Stimulated activated CD4-positive, alpha-beta T cell treated with anti-CD3 and anti-CD28 coated beads, TNF-alpha, amount 100 ng/mL, for 4 hours (primary cell): Measurements from ENCODE around the gene GOLGA6L6.
"Not testable (repeated sequence)": the region's sequence is repeated elsewhere in the genome, so short reads cannot be mapped to it uniquely, and the experiment has no call there.

Experiments used
- DNase-seq, 3 experiments: peaks; one replicate each; pipeline ENCODE4 v3.0.0-alpha.2; 2020; ENCODE audit warnings: low read depth in 3 of 3

The GOLGA6L6 gene

DNA sequence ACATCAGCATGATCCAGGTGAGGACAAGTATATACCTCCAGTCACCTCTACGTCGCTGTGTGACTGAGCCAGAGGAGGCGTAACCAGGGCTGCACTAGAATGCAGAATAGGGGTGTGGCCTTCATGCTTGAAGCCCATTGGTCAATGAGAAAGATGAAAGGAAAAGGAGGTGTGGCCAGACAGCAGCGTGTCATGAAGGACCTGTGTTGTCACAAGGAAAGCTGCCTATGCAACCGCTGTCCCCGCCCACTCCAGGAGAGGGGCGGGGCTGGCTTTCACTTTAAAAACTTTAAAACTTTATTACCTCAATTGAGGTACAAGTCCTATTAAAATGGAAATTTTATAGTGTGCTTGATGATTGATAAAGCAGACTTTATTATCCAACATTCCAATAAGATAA is at the start of gene GOLGA6L6:
TSS of gene GOLGA6L6 (minus strand) at position 101 of the 400 bp plus-strand sequence. CDS start at position 10, 91 bp downstream.
- DNase-seq: not testable (repeated sequence)

DNA sequence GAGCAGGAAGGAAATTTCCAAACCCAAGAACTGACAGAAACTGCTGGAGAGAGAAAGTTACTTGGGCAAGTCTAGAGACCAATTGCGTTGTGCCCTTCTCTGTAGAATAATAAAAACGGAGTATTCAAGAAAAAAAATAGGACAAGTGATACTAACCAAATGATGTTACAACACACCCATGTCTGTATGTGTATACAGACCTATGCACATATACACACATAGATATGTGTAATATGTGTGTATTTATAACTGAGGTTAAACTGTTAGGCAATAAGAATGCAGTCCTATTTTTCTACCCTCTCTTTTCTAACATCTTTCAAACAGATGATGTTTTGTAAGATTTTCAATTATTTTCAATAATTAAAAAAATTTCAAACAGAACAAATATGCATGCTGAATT is 48.5 kb upstream of the GOLGA6L6 start:
- not testable (repeated sequence) for DNase-seq

DNA sequence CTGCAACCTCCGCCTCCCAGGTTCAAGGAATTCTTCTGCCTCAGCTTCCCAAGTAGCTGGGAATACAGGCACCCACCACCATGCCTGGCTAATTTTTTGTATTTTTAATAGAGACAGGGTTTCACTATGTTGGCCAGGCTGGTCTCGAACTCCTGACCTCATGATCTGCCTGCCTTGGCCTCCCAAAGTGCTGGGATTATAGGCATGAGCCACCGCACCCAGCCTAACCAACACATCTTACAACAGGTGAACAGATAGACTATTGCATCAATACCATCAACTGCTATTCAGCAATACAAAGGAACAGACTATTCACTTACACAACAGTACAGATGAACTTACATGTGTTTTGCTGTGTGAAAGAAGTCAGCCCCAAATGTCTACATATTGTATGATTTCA is 45.2 kb upstream of the GOLGA6L6 start:
- DNase-seq: not testable (repeated sequence)

DNA sequence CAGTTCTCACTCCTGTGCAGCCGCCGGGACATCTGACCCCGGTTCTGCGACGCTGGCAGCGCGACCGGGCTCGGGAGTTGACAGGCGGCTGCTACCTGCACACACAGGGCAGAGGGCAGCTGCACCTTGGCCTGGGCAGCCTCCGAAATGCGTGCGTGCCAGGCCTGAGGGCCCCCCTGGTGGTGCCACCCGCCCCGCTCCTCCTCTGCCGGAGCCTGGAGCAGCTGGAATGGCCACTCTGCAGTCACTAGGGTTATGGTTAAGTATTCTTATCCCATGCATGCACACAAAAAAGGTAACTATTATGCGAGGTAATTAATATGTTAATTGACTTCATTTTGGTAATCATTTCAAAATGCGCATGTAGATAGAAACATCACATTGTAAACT is 41.1 kb upstream of the GOLGA6L6 start:
- not testable (repeated sequence) for DNase-seq

DNA sequence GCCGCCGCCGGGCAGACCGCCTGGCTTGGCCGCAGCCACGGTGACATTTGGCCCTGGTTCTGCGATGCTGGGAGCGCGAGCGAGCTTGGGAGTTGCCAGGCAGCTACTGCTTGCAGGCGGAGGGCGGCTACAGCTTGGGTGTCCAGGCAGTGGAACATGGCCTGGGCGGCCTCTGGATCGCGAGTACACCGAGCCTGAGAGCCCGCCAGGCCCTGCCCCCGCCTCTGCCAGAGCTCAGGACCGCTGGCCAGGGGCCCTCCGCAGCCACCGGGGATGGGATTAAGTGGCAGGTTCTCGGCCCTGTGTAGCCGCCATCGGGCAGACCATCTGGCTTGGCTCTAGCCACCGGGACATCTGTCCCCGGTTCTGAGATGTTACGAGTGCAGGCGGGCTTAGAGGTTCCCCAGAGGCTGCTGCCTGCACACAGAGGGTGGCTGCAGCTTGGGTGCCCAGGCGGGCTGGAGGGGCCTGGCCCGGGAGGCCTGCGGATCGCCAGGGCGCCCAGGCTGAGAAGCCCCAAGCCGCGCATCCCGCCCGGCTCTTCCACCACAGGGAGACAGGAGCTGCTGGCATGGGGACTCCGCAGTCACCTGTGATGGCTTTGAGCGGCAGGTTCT is 40.6 kb upstream of the GOLGA6L6 start:
- not testable (repeated sequence) for DNase-seq

GRCh38 chr15:20581261-20582108 is 39.9 kb upstream of the GOLGA6L6 start:
- not testable (repeated sequence) for DNase-seq

GRCh38 chr15:20579662-20580061 is 38.1 kb upstream of the GOLGA6L6 start:
- not testable (repeated sequence) for DNase-seq

GRCh38 chr15:20551289-20551688 is 9.7 kb upstream of the GOLGA6L6 start:
- not testable (repeated sequence) for DNase-seq

DNA sequence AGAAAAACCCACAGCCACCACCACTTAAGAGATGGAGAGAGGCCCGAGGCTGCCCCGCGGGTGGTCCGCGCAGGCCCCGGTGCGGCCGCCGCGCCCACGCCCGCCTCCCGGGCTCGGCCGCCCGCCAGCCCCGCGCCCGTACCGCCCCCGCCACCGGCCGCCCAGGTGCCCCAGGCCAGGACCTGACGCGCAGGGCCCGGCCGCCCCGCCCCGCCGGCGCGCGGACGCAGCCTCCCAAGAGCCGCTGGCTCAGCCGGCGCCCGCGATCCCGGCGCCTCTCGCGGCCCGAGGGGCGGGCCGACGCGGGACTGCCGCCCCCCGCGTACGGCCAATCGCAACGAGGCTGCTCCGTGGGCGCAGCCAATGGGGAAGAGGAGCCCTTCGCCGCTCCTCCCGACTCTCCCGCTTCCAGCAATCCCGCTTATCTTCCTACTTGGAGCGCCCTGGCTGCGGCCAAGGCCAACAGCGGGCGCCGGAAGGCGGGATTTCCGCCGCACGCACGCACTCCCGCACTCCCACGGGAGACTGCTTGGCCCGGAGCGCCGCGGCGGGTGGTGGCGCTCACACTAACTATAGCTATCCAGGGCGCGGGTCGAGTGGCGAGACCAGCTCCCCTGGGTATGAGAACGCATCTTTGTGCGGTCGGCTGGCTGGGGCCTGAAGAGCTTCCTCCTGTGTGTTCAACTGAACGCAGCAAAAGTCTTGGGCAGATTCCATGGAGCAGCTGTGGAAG is 35.5 kb downstream of the GOLGA6L6 start:
- not testable (repeated sequence) for DNase-seq

DNA sequence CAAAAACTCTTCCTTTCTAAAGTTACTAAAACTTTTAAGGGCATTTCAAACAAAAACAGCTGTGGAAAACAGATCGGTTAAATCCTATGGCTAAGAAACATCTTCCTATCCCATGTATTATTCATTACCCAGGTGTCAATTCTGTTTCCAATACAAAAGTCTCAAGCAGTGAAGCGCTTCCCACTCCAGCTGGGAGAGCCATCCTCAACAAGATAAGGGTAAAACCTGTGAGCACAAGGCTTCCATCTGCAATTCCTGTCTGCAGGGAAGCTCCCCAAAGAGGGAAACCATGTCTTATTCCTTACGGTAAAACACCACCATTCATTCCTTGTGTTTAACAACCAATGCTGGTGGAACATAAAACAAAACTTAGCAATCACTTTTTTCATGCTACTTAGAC is 38.8 kb downstream of the GOLGA6L6 start:
- DNase-seq: not testable (repeated sequence)

DNA sequence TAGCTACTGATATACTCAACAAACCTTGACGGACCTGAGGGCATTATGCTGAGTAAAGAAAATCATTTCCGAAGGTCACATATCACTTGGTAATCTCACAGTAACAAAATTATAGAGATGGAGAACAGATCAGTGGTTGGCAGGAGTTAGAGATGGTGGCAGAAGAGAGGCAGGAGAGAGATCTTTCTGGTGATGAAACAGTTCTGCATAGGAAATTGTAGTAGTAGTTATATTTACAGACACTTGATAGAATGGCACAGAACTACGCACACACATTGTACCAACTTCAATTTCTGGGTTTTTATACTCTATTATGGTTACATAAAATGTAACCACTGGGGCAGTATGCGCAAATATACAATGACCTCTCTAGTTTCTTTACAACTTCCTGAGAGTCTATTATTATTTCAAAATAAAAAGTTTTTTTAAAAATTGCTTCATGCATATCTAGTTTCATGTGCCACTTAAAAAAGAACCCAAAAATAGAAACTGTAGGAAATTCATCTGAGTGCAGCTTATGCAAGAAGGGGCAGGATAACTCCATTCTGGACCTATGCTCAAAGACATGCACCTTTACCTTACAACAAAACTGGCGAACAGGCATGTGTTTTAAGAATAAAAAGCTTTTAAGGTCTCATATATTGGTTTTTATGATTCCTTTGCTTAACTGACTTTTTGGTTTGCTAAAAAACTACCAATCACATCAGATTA is 39.9 kb downstream of the GOLGA6L6 start:
- DNase-seq: not testable (repeated sequence)

DNA sequence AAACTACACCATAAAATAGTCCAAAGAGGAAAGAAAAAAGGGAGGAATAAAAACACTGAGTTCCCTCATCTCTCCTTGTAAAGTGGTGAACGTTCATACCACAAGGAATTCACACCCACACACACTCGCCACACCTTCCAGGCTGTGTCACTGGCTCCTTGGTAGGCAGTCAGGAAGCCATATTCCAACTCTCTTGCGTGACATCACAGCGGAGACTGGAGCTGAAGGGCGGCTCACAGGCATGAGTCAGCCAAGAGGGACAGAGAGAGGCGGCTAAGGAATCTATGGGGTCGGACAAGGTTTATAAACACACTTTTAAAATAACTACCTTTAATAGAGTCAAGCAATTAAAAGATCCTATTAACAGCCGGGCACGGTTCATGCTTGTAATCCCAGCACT is 43.8 kb downstream of the GOLGA6L6 start:
- not testable (repeated sequence) for DNase-seq

GRCh38 chr15:20493035-20493434 is 48.6 kb downstream of the GOLGA6L6 start:
- DNase-seq: not testable (repeated sequence)

DNA sequence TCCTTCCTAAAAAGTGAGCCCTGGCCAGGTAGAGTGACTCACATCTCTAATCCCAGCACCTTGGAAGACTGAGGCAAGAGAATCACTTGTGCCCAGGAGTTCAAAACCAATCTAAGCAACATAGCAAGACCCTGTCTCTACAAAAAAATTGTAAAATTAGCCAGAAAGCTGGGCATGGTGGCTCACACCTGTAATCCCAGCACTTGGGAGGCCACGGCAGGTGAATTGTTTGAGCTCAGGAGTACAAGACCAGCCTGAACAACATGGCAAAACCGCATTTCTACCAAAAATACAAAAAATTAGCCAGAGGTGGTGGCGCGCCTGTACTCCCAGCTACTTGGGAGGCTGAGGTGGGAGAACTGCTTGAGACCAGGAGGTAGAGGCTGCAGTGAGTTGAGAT is 49.0 kb downstream of the GOLGA6L6 start:
- not testable (repeated sequence) for DNase-seq

DNA sequence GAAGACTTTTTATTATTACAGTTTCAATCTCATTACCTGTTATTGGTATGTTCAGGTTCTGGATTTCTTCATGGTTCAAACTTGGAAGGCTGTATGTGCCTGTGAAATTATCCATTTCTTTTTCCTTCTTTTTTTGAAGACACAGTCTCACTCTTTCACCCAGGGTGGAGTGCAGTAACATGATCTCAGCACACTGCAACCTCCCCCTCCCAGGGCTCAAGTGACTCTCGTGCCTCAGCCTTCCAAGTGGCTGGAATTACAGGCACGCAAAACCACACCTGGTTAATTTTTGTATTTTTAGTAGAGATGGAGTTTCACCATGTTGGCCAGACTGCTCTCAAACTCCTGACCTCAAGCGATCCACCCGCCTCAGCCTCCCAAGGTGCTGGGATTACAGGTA is 52.3 kb downstream of the GOLGA6L6 start:
- not testable (repeated sequence) for DNase-seq
